ENCODE measurements around the gene SCN1B. TPM values are rescaled to one million over a fixed set of nuclear protein-coding genes. Genes with fewer than 3 reads are reported as not detected.
A peak's percentile ranks its signal among the peaks of the same experiment; 100 is the strongest.

The SCN1B gene
- total and polyA plus RNA-seq, 10 of the 15 experiments (the other 5 are each of a cell fraction or from before 2014, with no cell fraction given), result 0.04 to 0.54 (median 0.11) TPM; not detected in 3

GRCh38 chr19:35009424-35010415, 20.6 kb upstream of the SCN1B start:
- H3K4me3 ChIP-seq, result no peak overlapping the region
- H3K79me2 ChIP-seq (ENCODE audit: control insufficient read depth, insufficient read depth, low read length), result peaks cover 5% of the 10 kb centered on the region
- TF ChIP-seq SMARCA5 (IDR thresholded peaks at IDR 0.05), result peak; percentile 72; the same call in 1 of the 2 replicates
- no peak for TF ChIP-seq SRF (IDR thresholded peaks at IDR 0.05; ENCODE audit: low read depth in 2 of 2, low read length in 2 of 2)
- 96% methylated on average over 36 of the region's 36 CpGs for WGBS (ENCODE audit: insufficient coverage, insufficient replicate concordance, low lambda C conversion rate, missing lambda C conversion rate)
- no peak overlapping the region for H3K4me2 ChIP-seq (ENCODE audit: control insufficient read depth, insufficient read depth)
- H3K9ac ChIP-seq (ENCODE audit: control insufficient read depth, insufficient read depth, low read length), result no peak overlapping the region
- H3K27me3 ChIP-seq (replicated peaks in 1 of 2; ENCODE audit: control insufficient read depth in 2 of 2, insufficient read depth in 2 of 2, low read length in 1 of 2), result no peaks in the 10 kb centered on the region
- in situ Hi-C loops (cut with MboI) (loop anchor here (5.0 kb wide), 1 partner anchor 32 kb away; no protein-coding TSS in a partner anchor), intact Hi-C loops (cut with micrococcal nuclease; ENCODE audit: unreplicated experiment) (no loop called here)
- SMC1A ChIA-PET (ENCODE audit: uncharacterized antibody, unreplicated experiment), result interaction anchor here (1.8 kb wide), 1 partner anchor 26 kb away, joined by 5 read pairs; no protein-coding TSS in a partner anchor
- POLR2A ChIA-PET, result no interaction called here
- H3K9me3 ChIP-seq (replicated peaks; ENCODE audit: control insufficient read depth, insufficient read depth, low read length), result no peaks in the 10 kb centered on the region
- no peaks in the 10 kb centered on the region for H4K20me1 ChIP-seq (ENCODE audit: control insufficient read depth, insufficient read depth)
- ATAC-seq, result no peak
- H2AFZ ChIP-seq (ENCODE audit: control insufficient read depth, low read depth, low read length), result no peak overlapping the region
- peaks cover 5 to 28% of the 10 kb centered on the region in 2 experiments for H3K36me3 ChIP-seq (ENCODE audit: control insufficient read depth in 2 of 2, insufficient read depth in 2 of 2, low read length in 1 of 2)
- no peak for FAIRE-seq
- BruUV-seq (replicated peaks), result no TSS peak
- H3K4me1 ChIP-seq (ENCODE audit: control insufficient read depth, insufficient read depth, low read length), result peaks cover 11% of the 10 kb centered on the region
- RAD21 ChIA-PET (ENCODE audit: unreplicated experiment), result no interaction called here
- H3K27ac ChIP-seq (ENCODE audit: control insufficient read depth, insufficient read depth), result no peak overlapping the region
- DNase-seq (ENCODE audit: low read depth, low spot score), result no peak
- CTCF ChIA-PET, result interaction anchor here (1.5 to 2.1 kb wide), 2 partner anchors 21 to 36 kb away, joined by 3 to 10 read pairs; no protein-coding TSS in a partner anchor

- Histone ChIP-seq H3K36me3 (ENCODE audit: control insufficient read depth in 2 of 2, insufficient read depth in 2 of 2, low read length in 1 of 2) (peaks cover 10 to 32% of the 10 kb centered on the region in 2 experiments), H3K4me3 (no peak overlapping the region), H2AFZ (ENCODE audit: control insufficient read depth, low read depth, low read length) (no peak overlapping the region), H3K27me3 (replicated peaks in 1 of 2; ENCODE audit: control insufficient read depth in 2 of 2, insufficient read depth in 2 of 2, low read length in 1 of 2) (no peaks in the 10 kb centered on the region), H3K79me2 (ENCODE audit: control insufficient read depth, insufficient read depth, low read length) (no peaks in the 10 kb centered on the region; the same call in 1 of the 2 replicates), H4K20me1 (ENCODE audit: control insufficient read depth, insufficient read depth) (no peaks in the 10 kb centered on the region), H3K4me1 (ENCODE audit: control insufficient read depth, insufficient read depth, low read length) (peaks cover 11% of the 10 kb centered on the region), H3K27ac (ENCODE audit: control insufficient read depth, insufficient read depth) (no peak overlapping the region), H3K9me3 (replicated peaks; ENCODE audit: control insufficient read depth, insufficient read depth, low read length) (no peaks in the 10 kb centered on the region), H3K9ac (ENCODE audit: control insufficient read depth, insufficient read depth, low read length) (no peak overlapping the region), H3K4me2 (ENCODE audit: control insufficient read depth, insufficient read depth) (no peak overlapping the region)
- ATAC-seq, result no peak
- RAD21 ChIA-PET (ENCODE audit: unreplicated experiment), result no interaction called here
- SMC1A ChIA-PET (ENCODE audit: uncharacterized antibody, unreplicated experiment), result interaction anchor here (1.2 to 2.6 kb wide), 2 partner anchors 22 to 37 kb away, joined by 3 to 17 read pairs; no protein-coding TSS in a partner anchor
- no peak for DNase-seq (ENCODE audit: low read depth, low spot score)
- in situ Hi-C loops (cut with MboI), result loop anchor here (5.0 kb wide), 1 partner anchor 34 kb away; no protein-coding TSS in a partner anchor
- TF ChIP-seq PRDM15 (CRISPR knock-in tag; IDR thresholded peaks at IDR 0.05), result no peak
- intact Hi-C loops (cut with micrococcal nuclease; ENCODE audit: unreplicated experiment), result no loop called here
- CTCF ChIA-PET, result interaction anchor here (1.5 to 4.9 kb wide), 2 partner anchors 22 to 37 kb away, joined by 3 to 62 read pairs; no protein-coding TSS in a partner anchor
- POLR2A ChIA-PET, result interaction anchor here (1.4 kb wide), 1 partner anchor 20 kb away, joined by 3 read pairs; no protein-coding TSS in a partner anchor
- BruUV-seq (replicated peaks), result no TSS peak
- WGBS (ENCODE audit: insufficient coverage, insufficient replicate concordance, low lambda C conversion rate, missing lambda C conversion rate), result 68% methylated on average over 13 of the region's 13 CpGs
- no peak for FAIRE-seq
These were observed 19.1 kb upstream of the SCN1B start for GRCh38 chr19:35011091-35011689.
